ENCODE results near the gene MRPL40.

MRPL40 gene

GRCh38 chr22:19483481-19484244, 51.3 kb downstream of the MRPL40 start:
- peak; percentile 56 for DNase-seq (ENCODE audit: low spot score)

Data from kidney capillary endothelial cell (primary cell).